ENCODE measurements around the gene SERGEF. TPM values are rescaled to one million over a fixed set of nuclear protein-coding genes. Genes with fewer than 3 reads are reported as not detected.
"Not testable (repeated sequence)": the region's sequence is repeated elsewhere in the genome, so short reads cannot be mapped to it uniquely, and the experiment has no call there.

SERGEF gene
- total RNA-seq, 6 experiments from 2014 or later: 13.5 to 19.3 (median 17.7) TPM

DNA sequence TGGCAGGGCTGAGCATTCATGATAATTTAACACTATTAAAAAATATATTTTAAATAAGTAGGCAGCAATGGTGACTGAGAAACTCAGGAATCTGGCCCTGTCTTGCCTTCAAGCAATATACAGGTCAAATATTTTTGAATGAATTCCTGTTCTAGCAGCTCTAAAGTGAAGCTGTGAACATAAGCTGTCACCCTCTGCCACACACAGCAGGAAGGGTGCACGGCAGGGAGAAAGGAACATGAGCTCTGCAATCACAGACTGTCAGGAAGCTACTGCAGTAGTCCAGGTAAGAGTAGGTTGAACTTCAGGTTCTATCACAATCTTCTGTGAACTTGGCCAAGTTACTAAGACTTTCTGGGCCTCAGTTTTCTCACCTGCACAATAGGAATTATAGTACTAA, 114.8 kb downstream of the SERGEF start:
- Mint-ChIP-seq H3K4me1 (ENCODE audit: low read depth) (peaks cover 16% of the 10 kb centered on the region), H3K27me3 (ENCODE audit: insufficient read depth) (peaks cover 2% of the 10 kb centered on the region), H3K27ac (no peak overlapping the region), H3K9me3 (no peaks in the 10 kb centered on the region), H3K36me3 (ENCODE audit: low read depth) (no peaks in the 10 kb centered on the region), H3K4me3 (no peak overlapping the region)
- no peak for DNase-seq
- TF ChIP-seq, protein P1, sequence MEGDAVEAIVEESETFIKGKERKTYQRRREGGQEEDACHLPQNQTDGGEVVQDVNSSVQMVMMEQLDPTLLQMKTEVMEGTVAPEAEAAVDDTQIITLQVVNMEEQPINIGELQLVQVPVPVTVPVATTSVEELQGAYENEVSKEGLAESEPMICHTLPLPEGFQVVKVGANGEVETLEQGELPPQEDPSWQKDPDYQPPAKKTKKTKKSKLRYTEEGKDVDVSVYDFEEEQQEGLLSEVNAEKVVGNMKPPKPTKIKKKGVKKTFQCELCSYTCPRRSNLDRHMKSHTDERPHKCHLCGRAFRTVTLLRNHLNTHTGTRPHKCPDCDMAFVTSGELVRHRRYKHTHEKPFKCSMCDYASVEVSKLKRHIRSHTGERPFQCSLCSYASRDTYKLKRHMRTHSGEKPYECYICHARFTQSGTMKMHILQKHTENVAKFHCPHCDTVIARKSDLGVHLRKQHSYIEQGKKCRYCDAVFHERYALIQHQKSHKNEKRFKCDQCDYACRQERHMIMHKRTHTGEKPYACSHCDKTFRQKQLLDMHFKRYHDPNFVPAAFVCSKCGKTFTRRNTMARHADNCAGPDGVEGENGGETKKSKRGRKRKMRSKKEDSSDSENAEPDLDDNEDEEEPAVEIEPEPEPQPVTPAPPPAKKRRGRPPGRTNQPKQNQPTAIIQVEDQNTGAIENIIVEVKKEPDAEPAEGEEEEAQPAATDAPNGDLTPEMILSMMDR (IDR thresholded peaks at IDR 0.05): no peak

DNA sequence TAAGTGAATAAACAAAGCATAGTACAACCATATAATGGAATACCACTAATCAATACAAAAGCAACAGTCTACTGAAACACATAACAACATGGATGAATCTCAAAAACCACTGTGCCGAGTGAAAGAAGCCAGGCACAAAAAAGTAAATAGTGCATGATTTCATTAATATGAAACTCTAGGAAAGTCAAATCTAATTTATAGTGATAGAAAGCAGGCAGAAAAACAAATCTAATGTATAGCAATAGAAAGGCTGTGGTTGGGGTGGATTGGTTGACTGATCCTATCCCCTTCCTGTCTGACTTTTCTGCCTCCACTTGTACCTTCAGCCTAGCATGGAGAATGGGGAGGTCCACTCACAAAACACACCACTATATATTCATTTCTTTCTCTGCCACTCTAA, 115.4 kb downstream of the SERGEF start:
- no peaks in the 10 kb centered on the region for H3K36me3 Mint-ChIP-seq (ENCODE audit: low read depth)
- peaks cover 13% of the 10 kb centered on the region for H3K4me1 Mint-ChIP-seq (ENCODE audit: low read depth)
- no peak overlapping the region for H3K4me3 Mint-ChIP-seq
- no peak for DNase-seq
- H3K27ac Mint-ChIP-seq: no peak overlapping the region
- H3K27me3 Mint-ChIP-seq (ENCODE audit: insufficient read depth): peaks cover 2% of the 10 kb centered on the region
- TF ChIP-seq, protein P1 (IDR thresholded peaks at IDR 0.05): no peak
- no peaks in the 10 kb centered on the region for H3K9me3 Mint-ChIP-seq

DNA sequence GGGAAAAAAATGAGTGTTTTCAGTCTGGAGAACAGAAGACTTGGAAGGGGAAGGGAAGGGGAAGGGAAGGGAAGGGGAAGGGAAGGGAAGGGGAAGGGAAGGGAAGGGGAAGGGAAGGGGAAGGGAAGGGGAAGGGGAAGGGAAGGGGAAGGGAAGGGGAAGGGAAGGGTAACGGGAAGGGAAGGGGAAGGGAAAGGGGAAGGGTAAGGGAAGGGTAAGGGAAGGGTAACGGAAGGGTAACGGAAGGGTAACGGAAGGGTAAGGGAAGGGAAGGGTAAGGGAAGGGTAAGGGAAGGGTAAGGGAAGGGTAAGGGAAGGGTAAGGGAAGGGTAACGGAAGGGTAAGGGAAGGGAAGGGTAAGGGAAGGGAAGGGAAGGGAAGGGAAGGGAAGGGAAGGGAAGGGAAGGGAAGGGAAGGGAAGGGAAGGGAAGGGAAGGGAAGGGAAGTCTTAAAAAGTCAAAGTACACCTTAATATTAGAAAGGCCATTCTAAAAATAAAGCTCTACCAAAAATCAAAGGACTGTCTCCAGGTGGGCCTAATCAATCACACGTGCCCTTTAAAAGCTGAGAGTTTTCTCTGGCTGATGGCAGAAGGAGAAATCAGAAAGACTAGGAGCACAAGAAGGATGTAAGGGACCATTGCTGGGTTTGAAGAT, 116.2 kb downstream of the SERGEF start:
- DNase-seq; H3K36me3 Mint-ChIP-seq (ENCODE audit: low read depth); H3K27me3 Mint-ChIP-seq (ENCODE audit: insufficient read depth); H3K27ac Mint-ChIP-seq; H3K4me3 Mint-ChIP-seq; H3K9me3 Mint-ChIP-seq: not testable (repeated sequence)
- H3K4me1 Mint-ChIP-seq (ENCODE audit: low read depth): peaks cover 13% of the 10 kb centered on the region

DNA sequence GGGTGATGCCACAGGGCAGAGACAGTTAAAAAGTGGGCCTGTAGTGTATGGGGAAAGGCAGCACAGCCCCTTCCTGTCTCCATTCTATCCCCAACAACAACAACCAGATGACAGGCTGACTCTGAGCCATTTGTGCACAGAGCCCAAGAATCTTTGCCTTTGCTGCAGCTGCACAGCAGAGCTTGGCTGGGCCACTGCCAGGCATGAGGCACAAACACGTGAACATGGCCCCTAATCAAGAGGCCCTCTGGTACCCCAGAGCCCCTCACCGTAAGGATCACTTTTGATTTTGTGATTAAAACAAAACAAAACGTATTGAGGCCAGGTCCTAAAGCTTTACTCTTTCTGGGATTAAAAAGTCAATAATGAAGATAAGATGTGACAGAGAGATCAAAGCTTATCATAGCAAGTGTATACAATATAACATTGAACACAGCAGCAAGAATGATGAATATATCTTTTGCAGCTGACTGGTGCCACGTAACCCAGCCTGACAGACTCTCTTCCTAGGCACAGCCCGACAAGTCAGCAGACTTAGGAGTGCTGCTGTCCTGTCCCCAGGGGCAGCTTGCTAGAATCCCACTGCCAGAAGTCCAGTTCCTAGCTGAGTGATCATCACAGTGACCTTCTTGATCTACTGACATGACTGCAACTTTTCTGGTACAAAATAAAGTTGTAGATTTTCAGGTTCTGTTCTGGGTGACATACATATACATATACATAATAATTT, 117.8 kb downstream of the SERGEF start:
- Mint-ChIP-seq H3K4me1 (ENCODE audit: low read depth) (peaks cover 13% of the 10 kb centered on the region), H3K36me3 (ENCODE audit: low read depth) (no peaks in the 10 kb centered on the region), H3K27ac (no peak overlapping the region), H3K27me3 (ENCODE audit: insufficient read depth) (peaks cover 2% of the 10 kb centered on the region), H3K9me3 (no peaks in the 10 kb centered on the region), H3K4me3 (no peak overlapping the region)
- TF ChIP-seq, protein P1 (IDR thresholded peaks at IDR 0.05): no peak
- DNase-seq: no peak

DNA sequence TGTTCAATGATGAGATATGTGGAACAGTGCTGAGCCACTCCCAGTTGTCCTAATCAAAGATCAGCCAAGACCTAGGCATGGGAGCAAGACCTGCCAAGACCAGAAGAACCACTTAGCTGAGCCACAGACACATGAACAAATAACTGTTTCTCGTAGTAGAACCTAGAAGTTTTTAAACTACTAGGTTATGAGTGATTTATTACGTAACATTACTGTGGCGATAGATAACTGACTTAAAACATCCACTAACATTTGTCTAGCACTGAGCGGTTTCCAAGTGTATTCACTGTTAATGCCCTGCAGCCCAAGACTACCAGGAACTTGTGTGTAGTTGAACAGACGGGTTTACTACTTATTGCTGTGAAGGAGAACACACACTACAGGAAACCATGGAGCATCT, 120.4 kb downstream of the SERGEF start:
- TF ChIP-seq, protein P1 (IDR thresholded peaks at IDR 0.05): no peak
- no peak for DNase-seq
- H3K36me3 Mint-ChIP-seq (ENCODE audit: low read depth): no peaks in the 10 kb centered on the region
- H3K27ac Mint-ChIP-seq: no peak overlapping the region
- H3K4me1 Mint-ChIP-seq (ENCODE audit: low read depth): peaks cover 7% of the 10 kb centered on the region
- H3K27me3 Mint-ChIP-seq (ENCODE audit: insufficient read depth): peaks cover 2% of the 10 kb centered on the region; the same call in 1 of the 2 replicates
- no peak overlapping the region for H3K4me3 Mint-ChIP-seq
- H3K9me3 Mint-ChIP-seq: no peaks in the 10 kb centered on the region

DNA sequence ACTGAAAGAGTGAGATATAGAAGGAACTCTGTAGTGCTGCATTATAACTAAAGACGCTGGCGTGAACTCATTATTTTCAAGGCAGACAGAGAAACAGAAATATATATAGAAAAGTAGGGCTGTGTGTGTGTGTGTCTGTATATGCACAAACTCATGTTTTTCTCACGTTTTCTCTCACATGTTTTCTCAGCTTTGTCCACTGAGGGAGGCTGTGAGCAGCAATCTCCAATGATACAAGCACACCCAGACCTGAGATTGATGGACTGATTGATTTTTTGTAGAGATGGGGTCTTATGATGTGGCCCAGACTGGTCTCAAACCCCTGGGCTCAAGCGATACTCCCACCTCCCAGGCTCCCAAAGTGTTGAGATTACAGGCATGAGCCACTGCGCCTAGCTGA, 122.5 kb downstream of the SERGEF start:
- H3K27me3 Mint-ChIP-seq (ENCODE audit: insufficient read depth): peaks cover 2% of the 10 kb centered on the region; the same call in 1 of the 2 replicates
- H3K4me3 Mint-ChIP-seq: no peak overlapping the region
- H3K4me1 Mint-ChIP-seq (ENCODE audit: low read depth): peaks cover 7% of the 10 kb centered on the region
- no peaks in the 10 kb centered on the region for H3K36me3 Mint-ChIP-seq (ENCODE audit: low read depth)
- no peak overlapping the region for H3K27ac Mint-ChIP-seq
- TF ChIP-seq, protein P1 (IDR thresholded peaks at IDR 0.05): no peak
- no peak for DNase-seq
- no peaks in the 10 kb centered on the region for H3K9me3 Mint-ChIP-seq

All from HFFc6 (cell line).